ENCODE results near the gene MAFG.
"Not testable (repeated sequence)": the region's sequence is repeated elsewhere in the genome, so short reads cannot be mapped to it uniquely, and the experiment has no call there.

The MAFG gene

GRCh38 chr17:81958633-81959342 is 31.3 kb upstream of the MAFG start:
- DNase-seq: no peak

- no peak for DNase-seq
These were observed 30.3 kb upstream of the MAFG start for GRCh38 chr17:81957691-81958432.

- no peak for DNase-seq
These were observed 29.4 kb upstream of the MAFG start for GRCh38 chr17:81956607-81957589.

GRCh38 chr17:81955756-81956544 is 28.4 kb upstream of the MAFG start:
- DNase-seq: no peak

GRCh38 chr17:81955058-81955681 is 27.6 kb upstream of the MAFG start:
- DNase-seq: no peak

GRCh38 chr17:81954131-81955057 is 26.9 kb upstream of the MAFG start:
- DNase-seq: no peak

GRCh38 chr17:81953443-81953842 is 25.9 kb upstream of the MAFG start:
- DNase-seq: not testable (repeated sequence)

GRCh38 chr17:81952792-81953228 is 25.3 kb upstream of the MAFG start:
- no peak for DNase-seq

- DNase-seq: no peak
These were observed 24.5 kb upstream of the MAFG start for GRCh38 chr17:81951785-81952684.

- DNase-seq: no peak
These were observed 23.0 kb upstream of the MAFG start for GRCh38 chr17:81950501-81950900.

GRCh38 chr17:81948635-81949378 is 21.3 kb upstream of the MAFG start:
- no peak for DNase-seq

- no peak for DNase-seq
These were observed 19.7 kb upstream of the MAFG start, which contains the start of gene MYADML2 for GRCh38 chr17:81947189-81947588. Gene MYADML2 (minus strand): TSS chr17:81947233. CDS start chr17:81941741, 5,492 bp downstream.

GRCh38 chr17:81944858-81945257 is 17.3 kb upstream of the MAFG start:
- DNase-seq: no peak

GRCh38 chr17:81942167-81942553 is 14.6 kb upstream of the MAFG start:
- DNase-seq: no peak

GRCh38 chr17:81941484-81942166 is 14.1 kb upstream of the MAFG start:
- DNase-seq: peak in 22 of 56 donors; percentile 5 to 68 (median 34)

Data from nucleus accumbens (tissue), 56 donors.